Measurements from ENCODE around the gene CD80.
A peak's percentile ranks its signal among the peaks of the same experiment; 100 is the strongest.

The CD80 gene

DNA sequence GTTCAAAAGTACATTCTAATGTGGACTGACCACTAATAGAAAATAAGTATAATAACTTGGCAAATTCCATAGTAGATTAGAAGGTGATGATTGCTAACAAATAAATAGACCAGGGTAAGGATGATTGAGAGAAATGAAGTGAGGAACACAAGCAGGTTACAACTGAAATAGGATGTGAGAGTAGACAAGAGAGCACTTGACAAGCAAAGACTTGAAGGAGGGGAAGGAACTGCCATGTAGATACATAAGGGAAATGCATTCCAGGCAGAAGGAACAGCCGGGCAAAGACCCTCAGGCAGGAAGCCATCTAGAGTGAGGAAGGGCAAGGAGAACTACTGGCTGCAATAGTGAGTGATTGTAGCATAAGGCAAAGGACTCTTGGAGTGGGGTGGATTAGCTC is 43.3 kb upstream of the CD80 start:
- no peaks in the 10 kb centered on the region for H4K20me1 ChIP-seq (ENCODE audit: control insufficient read depth, insufficient read depth, low read depth, low read length)
- H3K4me2 ChIP-seq (ENCODE audit: low read length), result no peak overlapping the region
- H3K4me1 ChIP-seq (ENCODE audit: control insufficient read depth, low read length), result 0 out of 2 replicates have a peak, but pooled peaks cover 3% of the 10 kb centered on the region
- no peak overlapping the region for H3K27ac ChIP-seq (ENCODE audit: low read depth, low read length)
- no peaks in the 10 kb centered on the region for H3K79me2 ChIP-seq (ENCODE audit: control insufficient read depth, low read length)
- no peak overlapping the region for H3K4me3 ChIP-seq (ENCODE audit: low read length)
- H3K27me3 ChIP-seq (ENCODE audit: control insufficient read depth, low read length), result no peaks in the 10 kb centered on the region
- H3K9me3 ChIP-seq (ENCODE audit: control insufficient read depth, insufficient read depth, low read length), result no peaks in the 10 kb centered on the region
- TF ChIP-seq, protein P1, sequence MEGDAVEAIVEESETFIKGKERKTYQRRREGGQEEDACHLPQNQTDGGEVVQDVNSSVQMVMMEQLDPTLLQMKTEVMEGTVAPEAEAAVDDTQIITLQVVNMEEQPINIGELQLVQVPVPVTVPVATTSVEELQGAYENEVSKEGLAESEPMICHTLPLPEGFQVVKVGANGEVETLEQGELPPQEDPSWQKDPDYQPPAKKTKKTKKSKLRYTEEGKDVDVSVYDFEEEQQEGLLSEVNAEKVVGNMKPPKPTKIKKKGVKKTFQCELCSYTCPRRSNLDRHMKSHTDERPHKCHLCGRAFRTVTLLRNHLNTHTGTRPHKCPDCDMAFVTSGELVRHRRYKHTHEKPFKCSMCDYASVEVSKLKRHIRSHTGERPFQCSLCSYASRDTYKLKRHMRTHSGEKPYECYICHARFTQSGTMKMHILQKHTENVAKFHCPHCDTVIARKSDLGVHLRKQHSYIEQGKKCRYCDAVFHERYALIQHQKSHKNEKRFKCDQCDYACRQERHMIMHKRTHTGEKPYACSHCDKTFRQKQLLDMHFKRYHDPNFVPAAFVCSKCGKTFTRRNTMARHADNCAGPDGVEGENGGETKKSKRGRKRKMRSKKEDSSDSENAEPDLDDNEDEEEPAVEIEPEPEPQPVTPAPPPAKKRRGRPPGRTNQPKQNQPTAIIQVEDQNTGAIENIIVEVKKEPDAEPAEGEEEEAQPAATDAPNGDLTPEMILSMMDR (IDR thresholded peaks at IDR 0.05; ENCODE audit: low read depth, low read length, poor library complexity, severe bottlenecking), result no peak
- TF ChIP-seq EZH2phosphoT487 (IDR thresholded peaks at IDR 0.05; ENCODE audit: borderline replicate concordance, low read length), result no peak
- no peaks in the 10 kb centered on the region for H3F3A ChIP-seq (ENCODE audit: control insufficient read depth, insufficient read depth)
- H3K36me3 ChIP-seq (ENCODE audit: control insufficient read depth, low read length), result no peaks in the 10 kb centered on the region
- H3K9me2 ChIP-seq (replicated peaks; ENCODE audit: control insufficient read depth, low read length), result no peaks in the 10 kb centered on the region

DNA sequence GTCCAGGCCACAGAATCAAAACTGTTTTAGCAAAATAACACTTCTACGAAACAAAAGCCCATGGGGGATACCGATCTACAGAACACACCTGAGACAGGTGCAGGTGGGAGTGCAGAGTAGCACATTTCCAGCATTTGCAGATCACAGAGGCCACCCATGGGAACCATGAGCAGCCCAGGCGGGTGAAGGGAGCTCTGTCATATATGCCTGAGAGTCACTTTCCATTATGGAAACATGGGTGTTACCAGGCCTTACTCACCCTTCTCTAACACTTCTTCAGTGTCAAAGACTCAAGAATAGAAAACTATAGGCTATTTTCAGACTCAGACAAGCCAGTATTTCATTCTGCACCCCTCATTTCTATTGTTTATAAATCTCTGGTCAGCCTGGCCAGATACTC is 41.7 kb upstream of the CD80 start:
- no peaks in the 10 kb centered on the region for H4K20me1 ChIP-seq (ENCODE audit: control insufficient read depth, insufficient read depth, low read depth, low read length)
- no peak overlapping the region for H3K4me2 ChIP-seq (ENCODE audit: low read length)
- H3F3A ChIP-seq (ENCODE audit: control insufficient read depth, insufficient read depth), result no peaks in the 10 kb centered on the region
- no peak overlapping the region for H3K4me3 ChIP-seq (ENCODE audit: low read length)
- TF ChIP-seq, protein P1 (IDR thresholded peaks at IDR 0.05; ENCODE audit: low read depth, low read length, poor library complexity, severe bottlenecking), result no peak
- no peak for TF ChIP-seq EZH2phosphoT487 (IDR thresholded peaks at IDR 0.05; ENCODE audit: borderline replicate concordance, low read length)
- no peaks in the 10 kb centered on the region for H3K9me3 ChIP-seq (ENCODE audit: control insufficient read depth, insufficient read depth, low read length)
- no peaks in the 10 kb centered on the region for H3K9me2 ChIP-seq (replicated peaks; ENCODE audit: control insufficient read depth, low read length)
- H3K27ac ChIP-seq (ENCODE audit: low read depth, low read length), result no peak overlapping the region
- 0 out of 2 replicates have a peak, but pooled peaks cover 3% of the 10 kb centered on the region for H3K4me1 ChIP-seq (ENCODE audit: control insufficient read depth, low read length)
- H3K27me3 ChIP-seq (ENCODE audit: control insufficient read depth, low read length), result no peaks in the 10 kb centered on the region
- H3K36me3 ChIP-seq (ENCODE audit: control insufficient read depth, low read length), result no peaks in the 10 kb centered on the region
- H3K79me2 ChIP-seq (ENCODE audit: control insufficient read depth, low read length), result no peaks in the 10 kb centered on the region

DNA sequence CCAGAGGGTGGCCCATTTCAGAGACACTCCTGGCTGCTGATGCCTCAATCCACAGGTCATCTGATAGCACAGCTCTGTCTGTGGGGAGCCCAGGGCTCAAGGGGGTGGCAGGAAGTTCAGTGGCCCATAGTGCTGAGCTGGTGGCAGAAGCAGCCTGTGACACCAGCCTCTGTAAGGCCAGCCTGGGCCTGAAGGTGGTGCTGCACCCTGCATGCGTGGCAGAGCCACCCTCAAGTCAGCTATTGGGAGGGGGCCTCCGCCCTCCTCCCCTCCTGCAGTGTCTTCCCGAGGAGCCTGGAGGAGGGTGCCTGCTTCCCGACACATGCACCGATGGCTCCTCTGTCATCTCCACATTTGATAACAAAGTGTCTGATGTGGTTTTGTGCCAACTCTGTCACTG is 41.3 kb upstream of the CD80 start:
- no peak overlapping the region for H3K27ac ChIP-seq (ENCODE audit: low read depth, low read length)
- no peaks in the 10 kb centered on the region for H3F3A ChIP-seq (ENCODE audit: control insufficient read depth, insufficient read depth)
- no peaks in the 10 kb centered on the region for H3K36me3 ChIP-seq (ENCODE audit: control insufficient read depth, low read length)
- no peaks in the 10 kb centered on the region for H3K27me3 ChIP-seq (ENCODE audit: control insufficient read depth, low read length)
- no peak overlapping the region for H3K4me3 ChIP-seq (ENCODE audit: low read length)
- no peaks in the 10 kb centered on the region for H3K79me2 ChIP-seq (ENCODE audit: control insufficient read depth, low read length)
- H3K4me1 ChIP-seq (ENCODE audit: control insufficient read depth, low read length), result 0 out of 2 replicates have a peak, but pooled peaks cover 3% of the 10 kb centered on the region
- TF ChIP-seq, protein P1 (IDR thresholded peaks at IDR 0.05; ENCODE audit: low read depth, low read length, poor library complexity, severe bottlenecking), result peak; percentile 65
- TF ChIP-seq EZH2phosphoT487 (IDR thresholded peaks at IDR 0.05; ENCODE audit: borderline replicate concordance, low read length), result no peak
- H3K4me2 ChIP-seq (ENCODE audit: low read length), result no peak overlapping the region
- H3K9me3 ChIP-seq (ENCODE audit: control insufficient read depth, insufficient read depth, low read length), result no peaks in the 10 kb centered on the region
- H3K9me2 ChIP-seq (replicated peaks; ENCODE audit: control insufficient read depth, low read length), result no peaks in the 10 kb centered on the region
- H4K20me1 ChIP-seq (ENCODE audit: control insufficient read depth, insufficient read depth, low read depth, low read length), result no peaks in the 10 kb centered on the region

All from DOHH2 (cell line).